Measurements from ENCODE around the gene HPS4. TPM values are rescaled to one million over a fixed set of nuclear protein-coding genes. Genes with fewer than 3 reads are reported as not detected.

The HPS4 gene
- total and polyA plus RNA-seq, 2 of the 8 experiments (the other 6 are each of a cell fraction or from before 2014, with no cell fraction given), result 28.0 to 35.2 TPM

GRCh38 chr22:26470807-26471206 is 12.8 kb downstream of the HPS4 start:
- H3K14ac ChIP-seq (ENCODE audit: insufficient read length), result no peak overlapping the region
- peaks cover 0 to 2% of the 10 kb centered on the region in 2 experiments for H4K20me1 ChIP-seq (replicated peaks in 1 of 2; ENCODE audit: control insufficient read depth in 1 of 2, insufficient read depth in 2 of 2, low read length in 2 of 2)
- 94% methylated on average over 2 of the region's 2 CpGs; no CpG with 5 or more reads in 1 of the 2 experiments for WGBS, 2 experiments (ENCODE audit: extremely low coverage in 1 of 2, insufficient coverage in 1 of 2, insufficient read length in 1 of 2, insufficient replicate concordance in 2 of 2, low coverage in 1 of 2, low lambda C conversion rate in 2 of 2, missing lambda C conversion rate in 1 of 2)
- H3K23me2 ChIP-seq (ENCODE audit: low read depth, low read length), result no peaks in the 10 kb centered on the region; the same call in 1 of the 2 replicates
- H3K27ac ChIP-seq (ENCODE audit: low read depth, low read length), result no peak overlapping the region
- no peak overlapping the region for H2AFZ ChIP-seq (ENCODE audit: low read length)
- no peak overlapping the region for H2BK120ac ChIP-seq (replicated peaks; ENCODE audit: low read depth, low read length)
- H2BK20ac ChIP-seq (ENCODE audit: low read length), result no peak overlapping the region
- no peak overlapping the region for H2AK5ac ChIP-seq (ENCODE audit: low read depth, low read length)
- H3K4me3 ChIP-seq (ENCODE audit: extremely low read depth in 1 of 4, insufficient read depth in 2 of 4, low read depth in 3 of 4, low read length in 4 of 4), result no peak overlapping the region
- H2BK5ac ChIP-seq (ENCODE audit: low read depth, low read length), result no peak overlapping the region
- CTCF ChIA-PET (ENCODE audit: partially characterized antibody), result interaction anchor here (1.3 to 2.4 kb wide), 3 partner anchors 9 to 32 kb away, joined by 3 to 8 read pairs (median 7); no protein-coding TSS in a partner anchor
- no peak overlapping the region for H2BK15ac ChIP-seq (ENCODE audit: low read length)
- H3K4me1 ChIP-seq (replicated peaks in 1 of 4; ENCODE audit: control insufficient read depth in 3 of 4, insufficient read depth in 4 of 4, low read length in 3 of 4), result no peaks in the 10 kb centered on the region
- H3K79me2 ChIP-seq (ENCODE audit: control insufficient read depth in 1 of 2, insufficient read depth in 2 of 2, low read length in 2 of 2), result no peaks in the 10 kb centered on the region
- no peak overlapping the region for H3K9ac ChIP-seq (replicated peaks in 1 of 4; ENCODE audit: extremely low read depth in 1 of 4, low read depth in 3 of 4, low read length in 3 of 4)
- peaks cover 23 to 70% (median 55%) of the 10 kb centered on the region in 4 experiments for H3K36me3 ChIP-seq (ENCODE audit: control insufficient read depth in 2 of 4, insufficient read depth in 4 of 4, low read length in 3 of 4)
- no peak overlapping the region for H3K56ac ChIP-seq (replicated peaks; ENCODE audit: insufficient read length, low read depth, low read length)
- no peak overlapping the region for H2BK12ac ChIP-seq (ENCODE audit: low read depth, low read length)
- H3K9me3 ChIP-seq (ENCODE audit: insufficient read depth in 2 of 2, low read depth in 1 of 2, low read length in 1 of 2), result no peaks in the 10 kb centered on the region
- no peak overlapping the region for H3K23ac ChIP-seq (ENCODE audit: insufficient read length)
- no peak overlapping the region for H4K91ac ChIP-seq (replicated peaks; ENCODE audit: insufficient read length, low read length)
- FAIRE-seq, result no peak
- no peak overlapping the region for H4K5ac ChIP-seq (ENCODE audit: insufficient read length, low read depth, low read length)
- H3K4ac ChIP-seq (replicated peaks; ENCODE audit: insufficient read length, low read depth, low read length), result no peak overlapping the region
- no peaks in the 10 kb centered on the region for H3K79me1 ChIP-seq (ENCODE audit: low read depth, low read length)
- H3K18ac ChIP-seq (ENCODE audit: extremely low read depth, low read length), result no peak overlapping the region
- H4K8ac ChIP-seq (ENCODE audit: extremely low read depth, insufficient read depth, low read length), result no peak overlapping the region
- no peak for DNase-seq (ENCODE audit: low read depth in 1 of 2, low spot score in 2 of 2)
- POLR2A ChIA-PET (ENCODE audit: partially characterized antibody), result interaction anchor here (1.2 to 2.7 kb wide), 2 partner anchors 12 to 26 kb away, joined by 3 to 9 read pairs; partner anchors contain the start of genes HPS4 and SRRD
- no peaks in the 10 kb centered on the region for H3K27me3 ChIP-seq (replicated peaks in 1 of 4; ENCODE audit: control insufficient read depth in 3 of 4, extremely low read depth in 1 of 4, insufficient read depth in 3 of 4, low read length in 3 of 4)
- no peak overlapping the region for H3K4me2 ChIP-seq (ENCODE audit: insufficient read depth in 1 of 2, low read depth in 2 of 2, low read length in 2 of 2)
- TF ChIP-seq SRF (IDR thresholded peaks at IDR 0.05; ENCODE audit: low read depth, low read length) (no peak), ASH2L (IDR thresholded peaks at IDR 0.05; ENCODE audit: low read length) (no peak), MAFK (IDR thresholded peaks at IDR 0.05; ENCODE audit: low read depth, low read length) (no peak), CTCF (IDR thresholded peaks at IDR 0.05; ENCODE audit: control extremely low read depth in 1 of 3, insufficient read depth in 1 of 3, low read depth in 1 of 3, low read length in 3 of 3) (no peak), POU5F1 (IDR thresholded peaks at IDR 0.05; ENCODE audit: low read depth, low read length) (no peak), BRCA1 (IDR thresholded peaks at IDR 0.05; ENCODE audit: low read depth, low read length) (no peak), CREB1 (IDR thresholded peaks at IDR 0.05) (no peak), POLR2A (IDR thresholded peaks at IDR 0.05; ENCODE audit: control extremely low read depth in 1 of 2, low read depth in 2 of 2, low read length in 2 of 2) (no peak), CEBPB (IDR thresholded peaks at IDR 0.05; ENCODE audit: low read depth, low read length) (no peak), KDM5A (IDR thresholded peaks at IDR 0.05; ENCODE audit: low read length) (no peak), SP4 (IDR thresholded peaks at IDR 0.05; ENCODE audit: low read length) (no peak), POLR2AphosphoS5 (IDR thresholded peaks at IDR 0.05; ENCODE audit: low read depth, low read length) (no peak), SUZ12 (IDR thresholded peaks at IDR 0.05; ENCODE audit: low read length) (no peak), JUND (IDR thresholded peaks at IDR 0.05; ENCODE audit: low read length) (no peak)

All from H1 (cell line).